Renal pelvis (tissue), 4 donors: ENCODE measurements around the gene AGPAT4. TPM values are rescaled to one million over a fixed set of nuclear protein-coding genes. Genes with fewer than 3 reads are reported as not detected.
"Not testable (repeated sequence)": the region's sequence is repeated elsewhere in the genome, so short reads cannot be mapped to it uniquely, and the experiment has no call there.

Experiments used
- DNase-seq: peaks from one replicate; pipeline ENCODE4 v3.0.0-alpha.2; 2013
- polyA plus RNA-seq, 3 donors: library from polyadenylated mRNA; unstranded; fragments of 120-200 nt; gene quantifications; one replicate each; pipeline ENCODE4 v1.2.1, GENCODE V29; 2013; ENCODE audit not compliant: insufficient read length in 3 of 3

The AGPAT4 gene
- polyA plus RNA-seq, 3 donors: 18.5 to 26.8 (median 22.7) TPM

DNA sequence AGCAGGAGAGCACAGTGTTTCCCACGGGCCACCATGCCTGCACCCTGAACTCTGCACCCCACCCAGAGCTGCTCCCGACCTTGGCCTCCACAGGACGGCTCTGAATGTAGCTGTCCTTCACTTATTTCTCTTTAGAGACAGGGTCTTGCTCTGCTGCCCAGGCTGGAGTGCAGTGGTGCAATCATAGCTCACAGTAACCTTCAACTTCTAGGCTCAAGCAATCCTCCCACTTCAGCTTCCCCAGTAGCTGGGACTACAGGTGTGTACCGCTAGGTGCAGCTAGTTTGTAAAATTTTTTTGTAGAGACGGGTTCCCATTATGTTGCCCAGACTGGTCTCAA, 130.9 kb downstream of the AGPAT4 start:
- no peak for DNase-seq

DNA sequence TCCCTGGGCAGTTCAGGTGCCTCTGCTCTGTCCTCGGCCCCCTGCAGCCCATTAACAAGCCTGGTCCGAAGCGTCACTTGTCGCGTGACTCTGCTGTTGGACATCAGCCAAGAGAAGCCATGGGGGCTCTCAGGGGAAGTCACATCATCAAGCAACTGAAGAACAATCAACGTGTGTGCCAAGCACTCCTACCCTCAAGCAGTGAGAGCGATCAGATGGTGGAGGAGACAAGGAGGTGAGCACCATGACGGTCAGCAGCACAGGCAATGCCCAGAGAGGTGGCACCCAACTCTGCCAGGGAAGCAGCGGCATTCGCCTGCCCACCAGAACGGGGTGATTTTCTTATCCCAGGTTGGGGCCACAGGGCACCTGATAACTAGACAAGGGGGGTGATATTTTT, 132.7 kb downstream of the AGPAT4 start:
- no peak for DNase-seq

DNA sequence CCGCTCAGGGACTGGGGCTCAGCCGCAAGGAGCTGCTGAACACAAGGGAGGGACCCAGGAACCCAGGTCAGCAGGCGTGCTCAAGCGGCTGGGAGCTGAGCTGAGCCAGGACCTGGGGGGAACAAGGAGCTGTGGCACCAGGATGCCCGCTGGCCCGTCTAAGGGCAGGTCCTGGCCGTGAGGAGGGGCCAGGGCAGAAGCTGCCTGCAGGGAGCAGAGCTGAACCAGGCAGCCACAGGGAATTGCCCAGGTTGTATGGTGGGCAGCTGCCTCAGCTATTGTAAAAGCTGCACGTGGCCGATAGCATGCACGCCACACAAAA, 133.3 kb downstream of the AGPAT4 start:
- DNase-seq: no peak

DNA sequence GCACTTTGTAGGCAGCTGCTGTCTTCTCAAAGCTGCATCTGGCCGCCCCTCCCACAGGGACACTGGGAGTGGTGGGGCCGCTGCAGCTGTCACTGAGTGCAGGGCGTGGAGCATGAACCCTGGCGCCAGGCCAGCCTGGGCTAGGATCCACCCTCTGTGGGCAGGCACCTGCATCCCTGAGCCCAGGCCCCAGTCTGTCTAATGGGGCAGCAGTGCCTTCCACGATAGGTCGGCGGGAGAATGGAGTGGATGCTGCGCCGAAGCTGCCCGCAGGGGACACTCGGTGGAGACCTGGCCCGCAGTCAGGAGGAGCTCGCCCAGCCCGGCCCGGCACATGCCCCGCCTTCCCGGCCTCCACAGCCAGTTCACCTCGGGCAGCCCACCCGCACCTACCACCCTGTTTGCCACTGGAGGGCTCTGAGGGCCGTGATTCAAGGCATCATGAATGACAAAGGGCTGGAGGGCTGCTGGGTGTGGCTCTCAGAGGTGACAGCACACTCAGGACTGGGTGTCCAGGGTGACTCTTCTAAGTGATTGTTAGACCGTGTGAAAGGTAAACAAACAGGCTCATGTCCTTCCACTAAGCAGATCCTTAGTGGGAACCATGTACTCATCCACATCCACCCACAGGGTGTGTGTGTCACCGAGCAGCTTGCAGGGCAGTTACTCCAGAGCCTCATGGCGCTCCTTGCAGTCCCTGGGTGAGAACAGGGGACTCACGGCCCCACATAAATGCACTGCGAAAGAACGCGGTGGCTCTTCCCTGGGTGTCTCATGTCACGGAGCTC, 133.9 kb downstream of the AGPAT4 start:
- no peak for DNase-seq

DNA sequence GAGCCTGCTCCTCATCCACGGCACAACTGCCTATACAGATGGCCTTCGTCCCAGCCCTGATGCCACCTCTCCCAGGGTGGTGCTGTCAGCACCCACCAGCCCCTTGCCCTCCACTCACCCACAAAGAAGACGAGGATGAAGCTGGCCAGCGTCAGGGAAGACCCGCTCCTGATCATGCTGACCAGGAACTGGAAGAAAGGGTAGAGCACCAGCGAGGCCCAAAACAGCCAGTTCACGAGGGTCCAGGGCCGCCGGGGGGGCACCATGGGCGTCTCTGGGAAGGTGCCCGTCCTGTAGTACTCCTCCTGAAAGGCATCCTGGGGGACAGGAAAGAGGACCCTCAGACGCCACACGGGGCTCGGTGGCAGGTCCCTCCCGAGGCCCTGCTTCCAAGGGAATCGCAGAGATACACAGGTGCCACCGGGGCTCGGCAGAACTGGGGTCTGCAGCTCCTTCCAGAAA, 134.5 kb downstream of the AGPAT4 start:
- no peak for DNase-seq

DNA sequence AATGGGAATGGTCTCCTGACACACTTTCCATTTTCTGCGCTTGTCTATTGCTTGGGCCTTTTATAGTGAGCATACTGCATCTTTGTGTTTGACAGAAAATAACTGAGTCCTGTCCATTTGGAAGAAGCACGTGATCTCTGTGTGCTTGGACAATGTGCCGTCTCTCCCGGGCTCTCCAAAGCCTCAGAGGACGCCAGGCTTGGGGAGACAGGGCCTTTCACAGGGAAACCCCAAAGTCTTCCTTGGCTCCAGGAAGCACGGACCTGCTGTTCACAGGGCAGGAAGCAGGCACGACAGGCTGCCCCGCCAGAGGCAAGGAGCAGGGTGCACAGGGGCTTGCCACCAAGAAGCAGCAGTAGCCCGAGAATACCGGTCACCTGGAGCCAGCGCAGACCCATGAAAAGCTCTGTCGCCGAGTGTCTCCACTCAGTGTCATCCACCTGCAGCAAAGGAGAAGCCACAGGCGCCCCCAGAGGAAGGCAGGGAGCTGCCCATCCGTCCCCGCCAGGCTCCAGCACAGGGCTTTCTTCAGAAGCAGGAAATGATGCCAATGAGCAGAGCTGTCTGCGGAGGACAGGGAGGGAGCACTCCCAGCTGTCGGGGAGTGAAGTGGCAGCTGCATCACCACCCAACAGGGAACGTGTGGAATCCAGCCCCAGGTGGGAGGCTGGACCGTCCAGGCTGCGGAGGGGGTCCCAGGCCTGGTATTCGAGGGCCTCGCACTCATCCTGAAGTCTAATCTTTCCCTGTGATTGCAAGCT, 135.1 kb downstream of the AGPAT4 start:
- no peak for DNase-seq

DNA sequence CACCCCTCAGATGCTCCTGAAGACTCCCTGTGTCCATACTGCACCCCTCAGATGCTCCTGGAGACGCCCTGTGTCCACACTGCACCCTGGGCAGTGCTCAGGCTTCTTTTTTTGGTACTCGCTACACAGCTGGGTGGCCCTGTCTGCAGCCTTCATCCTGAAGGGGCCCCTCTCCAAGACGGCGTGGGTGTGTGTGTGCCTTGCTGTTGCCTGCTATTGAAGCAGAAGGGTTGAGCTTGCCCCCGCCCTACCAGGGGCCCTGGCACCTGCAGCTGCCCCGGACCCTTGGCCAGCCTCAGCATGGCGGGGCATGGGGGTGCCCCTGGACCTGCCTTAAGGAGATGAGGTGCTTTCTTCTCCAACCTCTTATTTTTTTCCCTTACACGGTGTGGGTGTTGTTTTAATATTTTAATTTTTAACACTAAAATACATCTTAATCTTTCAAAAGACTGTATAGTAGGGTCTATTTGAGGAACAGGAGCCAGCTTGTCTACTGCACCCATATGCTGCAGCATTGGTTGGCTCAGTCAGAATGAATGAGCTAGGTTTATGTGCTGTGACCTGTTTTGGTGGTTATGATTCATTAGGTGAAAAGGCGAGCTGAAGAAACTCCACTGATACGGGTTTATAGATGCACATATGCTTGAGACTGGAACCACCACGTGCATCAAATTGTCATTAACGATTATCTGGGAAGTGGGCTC, 135.9 kb downstream of the AGPAT4 start:
- DNase-seq: no peak

DNA sequence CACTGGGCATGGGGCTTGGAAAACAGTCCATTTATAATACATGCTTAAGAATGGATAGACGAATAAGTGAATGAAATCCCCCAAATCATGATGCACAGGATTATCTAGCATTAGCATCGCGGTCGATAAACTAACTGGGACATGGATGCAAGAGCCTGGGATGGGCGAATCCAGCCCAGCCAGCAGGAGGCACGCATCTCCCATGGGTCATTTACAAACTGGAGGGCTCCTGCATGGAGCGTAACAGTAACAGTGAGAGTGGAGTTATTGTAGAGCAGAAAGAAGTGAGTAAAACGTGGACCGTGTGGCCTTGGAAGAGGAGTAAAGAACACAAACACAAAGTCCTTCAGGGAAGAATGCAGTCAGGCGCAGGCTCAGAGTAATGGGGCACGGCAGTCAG, 136.5 kb downstream of the AGPAT4 start:
- DNase-seq: no peak

DNA sequence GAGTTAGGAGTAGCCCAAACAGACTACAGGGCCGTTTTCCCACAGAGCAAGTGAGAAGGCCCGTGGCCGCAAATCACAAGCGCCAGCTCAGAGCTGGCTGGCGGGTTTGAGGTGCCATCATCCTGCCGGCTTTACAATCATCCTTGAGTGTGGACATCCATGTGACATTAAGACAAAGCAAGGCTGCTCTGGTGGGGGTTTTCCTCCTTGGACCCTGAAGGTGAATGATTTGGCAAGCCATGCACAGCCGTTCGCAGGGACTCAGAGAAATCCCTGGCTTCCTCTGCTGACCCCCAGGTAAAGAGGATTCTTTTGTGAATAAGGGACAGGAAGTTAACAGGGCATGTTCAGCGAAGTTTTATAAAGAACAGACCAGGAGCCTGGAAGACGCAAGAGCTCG, 137.2 kb downstream of the AGPAT4 start:
- DNase-seq: no peak

DNA sequence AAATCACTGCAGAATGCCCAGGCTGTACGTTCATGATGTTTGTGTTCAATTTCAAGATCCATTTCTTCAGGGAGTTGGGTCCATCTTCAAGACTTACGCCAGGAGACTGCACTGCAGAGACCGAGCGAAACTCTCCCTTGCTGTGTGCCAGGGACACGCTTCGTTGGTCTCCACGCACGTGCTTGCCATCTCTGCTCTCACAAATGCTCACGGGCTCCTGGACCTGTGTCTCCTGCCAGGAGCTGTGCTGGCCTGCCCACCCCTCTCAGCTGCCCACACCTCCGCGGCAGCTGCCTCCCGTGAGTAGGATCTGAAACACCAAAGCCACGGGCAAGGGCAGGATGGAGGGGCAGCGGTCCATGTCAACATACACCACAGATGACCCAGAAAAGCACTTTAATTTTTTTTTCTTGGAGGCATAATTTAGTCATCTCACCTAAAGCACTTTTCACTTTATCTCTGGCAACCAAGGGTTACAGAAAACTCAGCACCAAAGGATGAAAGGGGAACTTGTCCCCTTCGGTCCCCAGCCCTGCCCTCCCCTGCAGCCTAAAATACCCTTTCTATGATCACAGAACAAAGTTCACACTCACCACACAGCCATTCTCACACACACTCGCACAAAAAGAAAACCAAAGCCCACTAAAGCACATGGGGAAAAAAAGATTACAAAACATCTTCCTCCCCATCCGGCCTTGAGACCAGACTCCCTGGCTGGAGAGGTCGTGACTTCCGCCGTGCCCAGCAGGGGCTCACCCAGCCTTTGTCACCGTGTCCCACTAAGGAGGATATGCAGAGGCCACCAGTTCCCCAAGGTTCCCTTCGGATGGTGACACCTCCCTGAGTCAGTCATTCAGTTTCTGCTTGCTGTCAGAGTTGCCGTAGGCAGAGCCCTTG, 137.9 kb downstream of the AGPAT4 start:
- DNase-seq: no peak

DNA sequence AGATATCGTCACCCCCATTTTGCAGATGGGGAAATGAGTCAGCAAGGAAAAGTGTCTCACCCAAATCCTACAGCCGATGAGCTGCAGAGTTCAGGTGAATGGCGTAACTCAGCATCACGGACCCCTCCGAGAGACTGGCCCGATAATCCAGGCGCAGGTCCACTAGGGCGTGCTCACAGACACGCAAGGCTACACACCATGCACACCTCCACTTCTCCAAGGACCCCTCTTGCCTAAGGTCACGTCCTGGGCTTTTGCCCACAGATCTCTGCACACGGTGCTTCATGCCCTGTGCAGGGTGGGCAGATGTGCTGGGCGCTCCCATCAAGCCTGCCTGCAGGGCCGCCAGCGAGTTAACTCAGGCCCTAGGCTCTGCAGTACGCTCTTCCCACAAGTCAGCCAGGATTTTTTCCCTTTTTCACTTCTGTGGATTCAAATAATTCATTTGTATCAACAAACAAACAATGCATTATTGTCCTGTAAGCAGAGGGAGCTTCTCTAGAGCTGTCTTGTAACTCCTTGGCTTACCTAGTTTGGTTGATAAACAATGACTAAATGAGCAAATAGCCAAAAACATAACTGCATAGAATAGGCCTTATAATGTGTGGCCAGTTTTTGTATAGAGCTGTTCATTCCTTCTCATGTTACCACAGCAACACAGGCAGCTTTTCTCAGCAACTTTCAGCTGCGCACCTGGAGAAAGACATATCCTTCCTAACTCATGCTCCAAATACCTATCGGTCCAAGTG, 139.1 kb downstream of the AGPAT4 start:
- no peak for DNase-seq

DNA sequence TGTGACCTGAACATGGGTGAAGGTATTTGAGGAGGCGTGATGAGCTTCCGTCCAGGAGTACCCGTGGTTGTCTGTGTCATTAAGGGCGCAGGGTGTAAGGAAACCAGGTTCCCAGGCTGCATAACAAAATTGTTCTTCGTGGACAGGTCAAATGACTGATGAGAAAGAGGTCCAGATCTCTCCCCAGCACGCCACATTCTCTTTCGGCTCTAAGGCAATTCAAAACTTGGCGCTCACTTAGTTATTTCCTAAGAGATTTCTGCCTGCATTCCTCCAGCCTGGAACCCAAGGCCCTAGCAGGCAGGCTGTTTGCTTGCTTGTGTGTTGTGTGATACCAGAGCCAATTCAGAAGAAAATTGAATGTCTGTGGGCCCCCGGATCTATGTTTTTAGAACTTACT, 139.9 kb downstream of the AGPAT4 start:
- DNase-seq: no peak

DNA sequence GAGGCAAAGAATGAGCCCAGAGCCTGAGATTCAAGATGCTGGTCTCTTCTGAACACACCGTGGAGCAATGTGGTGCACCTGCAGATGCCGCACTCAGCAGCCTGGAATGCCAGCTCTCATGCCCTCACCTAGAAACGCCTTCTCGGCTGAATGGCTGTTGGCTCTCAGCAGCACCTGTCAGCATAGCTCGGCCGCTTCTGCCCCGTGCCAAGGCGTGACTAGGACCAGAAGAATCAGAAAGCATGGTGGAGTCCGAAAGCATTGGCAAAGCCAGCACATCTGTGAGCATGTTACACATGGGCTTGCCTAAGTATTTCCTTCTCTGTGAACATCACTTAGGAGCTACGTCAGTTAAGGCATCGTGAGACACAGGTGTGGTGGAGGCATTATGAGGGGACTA, 141.5 kb downstream of the AGPAT4 start:
- DNase-seq: no peak

DNA sequence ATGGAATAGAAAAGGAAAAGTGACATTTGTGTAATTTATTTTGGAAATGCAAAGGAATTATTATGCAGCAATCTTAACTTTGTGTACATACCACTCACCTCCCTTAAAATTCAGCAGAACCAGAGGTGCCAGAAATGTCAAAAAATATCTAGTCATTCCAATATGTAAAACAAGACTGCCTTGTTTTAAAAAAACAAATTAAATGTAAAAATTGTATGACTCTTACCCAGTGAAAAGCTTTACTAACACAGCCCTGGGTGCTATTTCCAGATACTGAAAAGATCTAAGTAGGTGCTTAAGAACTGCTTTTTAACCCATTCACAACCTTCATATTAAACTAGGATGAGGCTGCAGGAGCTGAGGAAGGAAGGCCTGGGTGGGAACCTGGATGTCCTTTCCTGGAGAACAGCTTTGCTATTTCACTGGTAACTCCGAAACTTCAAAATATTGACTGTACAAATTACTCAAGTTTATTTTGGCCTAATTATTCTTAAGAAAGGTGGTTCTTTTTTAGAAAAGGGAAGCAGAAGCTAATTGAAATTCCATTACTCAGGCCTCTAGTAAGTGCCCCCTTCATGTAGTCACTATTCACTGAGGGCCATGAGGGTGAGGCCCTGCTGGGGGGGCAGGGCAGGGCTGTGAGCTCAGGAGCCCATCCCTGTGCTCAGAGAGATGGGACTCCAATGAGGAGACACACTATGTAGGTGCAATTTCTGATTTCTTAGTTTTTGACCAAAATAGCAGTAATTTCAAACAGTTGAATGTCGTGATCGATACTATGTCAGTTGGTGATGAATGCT, 142.7 kb downstream of the AGPAT4 start:
- no peak for DNase-seq

DNA sequence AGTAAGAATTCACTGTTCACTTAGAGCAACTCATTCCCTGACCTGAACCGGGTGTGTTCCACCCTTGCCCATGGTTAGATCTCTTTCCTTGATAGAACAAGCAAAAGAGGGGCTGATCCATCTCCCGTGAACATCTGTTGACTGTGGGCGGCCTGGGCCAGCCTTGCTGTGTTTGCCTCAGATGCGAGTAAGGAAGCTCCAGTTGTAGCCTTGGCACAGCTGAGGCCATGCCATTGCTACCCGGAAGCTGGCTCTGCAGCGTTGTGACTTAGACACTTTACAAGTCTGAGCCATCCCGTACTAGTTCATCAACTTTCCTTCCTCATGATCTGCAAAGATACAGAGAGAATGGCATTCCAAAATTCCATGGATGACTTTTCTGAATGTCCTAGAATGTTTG, 143.3 kb downstream of the AGPAT4 start:
- DNase-seq: no peak

DNA sequence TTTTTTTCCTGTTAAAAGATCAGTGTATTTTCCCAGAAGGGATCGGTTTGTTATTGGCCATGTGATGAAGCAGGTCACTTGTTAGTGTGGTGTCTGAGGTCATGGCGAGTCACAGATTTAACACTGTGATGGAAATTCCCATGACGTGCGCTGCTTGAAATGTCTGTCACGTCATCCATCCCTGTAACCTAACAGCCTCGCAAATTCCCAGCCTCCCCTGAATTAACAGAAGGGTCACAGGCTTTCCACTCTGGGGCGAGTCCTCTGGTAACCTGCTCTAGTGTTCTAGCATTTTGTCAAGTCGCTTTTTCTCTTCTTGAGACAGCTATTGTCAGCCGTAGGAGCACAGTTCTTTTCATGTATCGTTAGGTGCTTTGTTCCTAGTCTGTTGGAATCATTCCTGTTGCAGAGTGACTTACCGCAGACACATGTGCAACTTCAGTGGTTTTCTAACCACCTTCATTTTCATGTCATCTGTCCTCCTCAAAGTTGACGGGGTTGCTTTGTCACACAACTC, 145.1 kb downstream of the AGPAT4 start:
- DNase-seq: no peak

DNA sequence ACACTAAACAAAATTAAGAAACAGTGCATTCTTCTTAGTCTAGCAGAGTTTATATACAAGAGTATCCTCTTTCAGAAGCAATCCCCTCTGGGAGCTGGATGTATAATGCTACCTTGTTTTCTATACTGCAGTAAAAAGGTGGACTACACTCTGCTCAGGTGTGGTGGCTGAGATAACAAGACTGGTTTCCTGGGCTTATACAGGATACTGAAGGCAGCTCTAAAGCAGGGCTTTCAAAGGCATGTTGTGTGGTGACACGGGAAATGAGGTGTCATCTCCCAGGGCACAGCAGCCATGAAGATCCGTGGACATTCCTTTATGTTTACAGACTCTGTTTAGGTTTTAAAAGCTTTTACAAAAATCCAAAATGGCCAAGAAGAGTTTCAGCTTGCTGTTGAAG, 145.6 kb downstream of the AGPAT4 start:
- DNase-seq: no peak

DNA sequence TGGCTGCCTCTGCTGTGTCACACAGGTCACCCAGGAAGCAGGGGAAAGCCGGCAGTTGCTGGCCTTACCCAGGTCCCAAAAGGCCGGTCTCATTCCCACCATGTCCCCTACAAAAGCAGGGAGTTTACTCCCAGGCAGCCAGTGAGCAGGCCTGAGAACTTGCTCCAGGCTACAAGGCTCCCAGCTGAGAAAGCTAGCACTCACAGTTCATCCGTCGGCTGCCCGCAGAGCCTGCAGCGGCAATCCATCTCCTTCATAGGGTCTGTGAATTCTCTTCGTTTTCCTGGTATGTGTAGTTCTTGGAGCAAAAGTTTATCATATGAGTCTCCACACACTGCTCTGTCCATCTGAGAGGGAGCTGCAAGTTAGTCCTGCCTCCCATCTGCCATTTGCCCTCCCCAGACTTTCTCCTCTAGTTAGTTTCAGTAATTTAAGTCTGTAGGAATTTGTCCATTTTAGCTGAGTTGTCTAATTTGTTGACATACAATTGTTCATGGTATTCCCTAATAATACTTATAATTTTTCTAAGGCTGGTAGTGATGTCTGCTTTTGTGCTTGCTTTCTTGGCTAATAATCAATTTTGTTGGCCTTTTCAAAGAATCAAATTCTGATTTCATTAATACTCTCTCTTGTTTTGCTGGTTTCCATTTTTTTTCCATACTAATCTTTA, 146.7 kb downstream of the AGPAT4 start:
- no peak for DNase-seq

DNA sequence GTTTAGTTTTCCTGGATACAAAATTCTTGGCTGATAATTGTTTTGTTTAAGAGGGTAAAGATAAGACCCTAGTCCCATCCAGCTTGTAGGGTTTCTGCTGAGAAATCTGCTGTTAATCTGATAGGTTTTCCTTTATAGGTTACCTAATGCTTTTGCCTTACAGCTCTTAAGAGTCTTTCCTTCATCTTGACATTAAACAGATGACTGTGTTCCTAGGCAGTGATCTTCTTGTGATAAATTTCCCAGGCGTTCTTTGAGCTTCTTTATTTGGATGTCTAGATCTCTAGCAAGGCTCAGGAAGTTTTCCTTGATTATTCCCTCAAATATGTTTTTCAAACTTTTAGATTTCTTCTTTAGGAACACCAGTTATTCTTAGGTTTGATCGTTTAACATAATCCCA, 148.3 kb downstream of the AGPAT4 start:
- DNase-seq: no peak

DNA sequence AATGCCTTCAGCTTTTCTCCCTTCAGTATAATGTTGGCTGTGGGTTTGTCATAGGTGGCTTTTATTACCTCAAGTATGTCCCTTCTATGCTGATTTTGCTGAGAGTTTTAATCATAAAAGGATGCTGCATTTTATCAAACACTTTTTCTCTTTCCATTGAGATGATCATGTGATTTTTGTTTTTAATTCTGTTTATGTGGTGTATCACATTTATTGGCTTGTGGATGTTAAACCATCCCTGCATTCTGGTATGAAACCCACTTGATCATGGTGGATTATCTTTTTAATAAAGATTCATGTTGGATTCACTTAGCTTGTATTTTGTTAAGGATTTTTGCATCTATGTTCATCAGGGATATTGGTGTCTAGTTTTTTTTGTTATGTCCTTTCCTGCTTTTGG, 150.5 kb downstream of the AGPAT4 start:
- not testable (repeated sequence) for DNase-seq
